BE2C (cell line): ENCODE measurements around the gene CTNNB1.

Experiments used
- DNase-seq: peaks from one replicate; pipeline ENCODE4 v3.0.0-alpha.2; 2020
- H3K27me3 ChIP-seq: fragments of 250-450 bp; sonication (Bioruptor Pico); 2 replicates; pipeline ENCODE4 v1.5.1; 2020; ENCODE audit warnings: mild to moderate bottlenecking
- H3K36me3 ChIP-seq: fragments of 250-450 bp; sonication (Bioruptor Pico); 2 replicates; pipeline ENCODE4 v1.5.1; 2020; ENCODE audit warnings: mild to moderate bottlenecking
- H3K4me1 ChIP-seq: fragments of 250-450 bp; sonication (Bioruptor Pico); 2 replicates; pipeline ENCODE4 v1.5.1; 2020
- H3K4me3 ChIP-seq: 2 replicates; pipeline ENCODE4 v1.5.1; 2011; ENCODE audit warnings: low read depth, low read length
- H3K9me3 ChIP-seq: fragments of 250-450 bp; sonication (Bioruptor Pico); 2 replicates; pipeline ENCODE4 v1.5.1; 2020
- TF ChIP-seq, protein P1 (sequence below): IDR thresholded peaks from 2 replicates; pipeline ENCODE4 v1.5.1; 2012; ENCODE audit warnings: mild to moderate bottlenecking, low read depth, low read length

Gene CTNNB1

GRCh38 chr3:41175365-41175764 is 23.9 kb upstream of the CTNNB1 start:
- TF ChIP-seq, protein P1, sequence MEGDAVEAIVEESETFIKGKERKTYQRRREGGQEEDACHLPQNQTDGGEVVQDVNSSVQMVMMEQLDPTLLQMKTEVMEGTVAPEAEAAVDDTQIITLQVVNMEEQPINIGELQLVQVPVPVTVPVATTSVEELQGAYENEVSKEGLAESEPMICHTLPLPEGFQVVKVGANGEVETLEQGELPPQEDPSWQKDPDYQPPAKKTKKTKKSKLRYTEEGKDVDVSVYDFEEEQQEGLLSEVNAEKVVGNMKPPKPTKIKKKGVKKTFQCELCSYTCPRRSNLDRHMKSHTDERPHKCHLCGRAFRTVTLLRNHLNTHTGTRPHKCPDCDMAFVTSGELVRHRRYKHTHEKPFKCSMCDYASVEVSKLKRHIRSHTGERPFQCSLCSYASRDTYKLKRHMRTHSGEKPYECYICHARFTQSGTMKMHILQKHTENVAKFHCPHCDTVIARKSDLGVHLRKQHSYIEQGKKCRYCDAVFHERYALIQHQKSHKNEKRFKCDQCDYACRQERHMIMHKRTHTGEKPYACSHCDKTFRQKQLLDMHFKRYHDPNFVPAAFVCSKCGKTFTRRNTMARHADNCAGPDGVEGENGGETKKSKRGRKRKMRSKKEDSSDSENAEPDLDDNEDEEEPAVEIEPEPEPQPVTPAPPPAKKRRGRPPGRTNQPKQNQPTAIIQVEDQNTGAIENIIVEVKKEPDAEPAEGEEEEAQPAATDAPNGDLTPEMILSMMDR: no peak
- H3K9me3 ChIP-seq: no peaks in the 10 kb centered on the region
- DNase-seq: no peak
- H3K4me3 ChIP-seq: no peak overlapping the region
- H3K36me3 ChIP-seq: no peaks in the 10 kb centered on the region
- H3K4me1 ChIP-seq: no peaks in the 10 kb centered on the region
- H3K27me3 ChIP-seq: no peaks in the 10 kb centered on the region

DNA sequence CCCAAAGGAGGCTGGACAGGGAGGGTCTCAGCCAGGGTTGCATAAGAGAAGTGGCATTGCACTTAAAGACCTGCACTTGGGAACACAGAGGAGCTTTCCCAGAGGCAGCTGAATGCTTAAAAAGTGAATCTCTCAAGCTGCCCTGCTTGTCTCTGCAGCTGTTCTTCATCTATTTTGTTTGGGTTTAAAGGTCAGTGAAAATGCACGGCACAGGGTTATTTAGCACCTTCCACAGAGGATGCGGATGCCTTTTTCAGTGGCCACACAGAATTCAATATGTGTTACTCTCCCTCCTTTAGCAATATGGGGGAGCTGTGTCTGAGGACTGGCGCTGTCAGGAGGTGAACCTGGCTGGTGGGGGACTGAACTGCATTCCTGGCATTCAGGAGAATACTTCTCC is 22.7 kb upstream of the CTNNB1 start:
- no peaks in the 10 kb centered on the region for H3K9me3 ChIP-seq
- no peak for DNase-seq
- H3K4me3 ChIP-seq: no peak overlapping the region
- TF ChIP-seq, protein P1: no peak
- no peaks in the 10 kb centered on the region for H3K27me3 ChIP-seq
- H3K4me1 ChIP-seq: no peaks in the 10 kb centered on the region
- no peaks in the 10 kb centered on the region for H3K36me3 ChIP-seq

DNA sequence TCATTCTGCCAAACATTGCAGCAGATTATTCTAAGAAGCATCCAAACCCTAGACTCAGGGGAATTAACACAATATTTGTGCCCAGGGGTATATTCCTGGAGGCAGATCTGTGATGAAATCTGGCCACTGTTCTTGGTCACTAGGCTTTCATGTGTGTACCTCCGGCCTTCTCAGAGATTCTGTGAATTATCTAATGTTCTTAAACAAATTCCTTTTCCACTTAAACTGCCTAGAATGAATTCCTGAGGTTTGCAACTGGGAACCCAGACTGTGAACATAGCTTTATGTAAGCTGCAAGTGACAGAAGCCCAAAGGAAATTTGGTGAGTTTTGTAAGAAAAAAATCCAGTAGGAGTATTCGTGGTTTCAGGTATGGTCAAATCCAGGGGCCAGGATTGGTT is 20.7 kb upstream of the CTNNB1 start:
- no peak overlapping the region for H3K4me3 ChIP-seq
- DNase-seq: no peak
- no peaks in the 10 kb centered on the region for H3K27me3 ChIP-seq
- no peaks in the 10 kb centered on the region for H3K36me3 ChIP-seq
- TF ChIP-seq, protein P1: no peak
- H3K4me1 ChIP-seq: no peaks in the 10 kb centered on the region
- H3K9me3 ChIP-seq: no peaks in the 10 kb centered on the region

GRCh38 chr3:41180396-41180795 is 18.9 kb upstream of the CTNNB1 start:
- TF ChIP-seq, protein P1: no peak
- H3K36me3 ChIP-seq: no peaks in the 10 kb centered on the region
- no peak overlapping the region for H3K4me3 ChIP-seq
- no peak for DNase-seq
- H3K9me3 ChIP-seq: no peaks in the 10 kb centered on the region
- no peaks in the 10 kb centered on the region for H3K27me3 ChIP-seq
- H3K4me1 ChIP-seq: no peaks in the 10 kb centered on the region

DNA sequence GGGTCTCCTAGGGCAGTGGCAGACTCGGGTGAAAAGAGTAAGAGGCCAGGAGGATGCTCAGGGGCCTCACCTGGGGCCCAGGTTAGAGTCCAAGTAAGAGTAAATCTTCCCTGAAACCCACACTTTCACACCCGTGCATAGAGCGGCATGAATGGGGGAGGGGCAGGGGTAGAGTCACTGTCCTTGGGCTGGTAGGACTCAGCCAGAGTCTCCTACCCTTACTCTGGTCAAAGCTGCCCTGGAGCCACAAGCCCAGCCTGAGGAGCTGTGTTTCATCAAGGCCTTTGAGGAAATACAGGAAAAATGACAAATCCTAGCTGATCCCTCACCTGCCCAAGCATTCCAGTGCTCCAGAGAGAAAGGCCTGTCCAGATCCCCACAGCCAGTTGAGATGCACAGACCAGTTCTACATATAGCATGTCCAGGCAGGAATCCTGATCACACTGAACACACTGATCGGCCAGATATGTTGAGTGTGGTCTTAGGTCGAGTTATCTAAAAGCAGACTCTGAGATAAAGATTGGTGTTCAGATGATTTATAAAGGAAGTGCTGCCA is 16.7 kb upstream of the CTNNB1 start:
- TF ChIP-seq, protein P1: no peak
- H3K4me3 ChIP-seq: no peak overlapping the region
- H3K36me3 ChIP-seq: no peaks in the 10 kb centered on the region
- no peaks in the 10 kb centered on the region for H3K27me3 ChIP-seq
- no peak for DNase-seq
- no peaks in the 10 kb centered on the region for H3K9me3 ChIP-seq
- no peaks in the 10 kb centered on the region for H3K4me1 ChIP-seq

DNA sequence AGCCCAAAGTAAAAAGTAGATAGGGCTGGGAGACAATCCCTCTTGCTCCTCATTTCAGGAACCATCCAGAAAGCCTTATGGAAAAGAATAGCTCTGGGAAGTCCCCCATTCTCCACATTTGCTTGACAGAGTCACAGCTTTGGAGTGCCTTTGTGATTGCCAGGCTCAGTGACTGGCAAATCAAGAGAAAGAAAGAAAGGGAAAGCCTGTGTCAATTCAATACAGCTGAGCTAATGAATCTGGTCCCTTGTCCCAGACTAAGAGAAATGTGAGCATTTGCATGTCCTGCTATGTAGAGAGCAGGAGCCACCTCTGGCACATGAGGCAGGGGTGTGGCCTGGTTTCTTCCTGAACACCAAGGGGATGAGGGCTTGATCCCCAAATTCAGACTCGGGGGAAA is 14.9 kb upstream of the CTNNB1 start:
- H3K4me1 ChIP-seq: no peaks in the 10 kb centered on the region
- no peaks in the 10 kb centered on the region for H3K9me3 ChIP-seq
- no peak overlapping the region for H3K4me3 ChIP-seq
- no peaks in the 10 kb centered on the region for H3K36me3 ChIP-seq
- no peaks in the 10 kb centered on the region for H3K27me3 ChIP-seq
- TF ChIP-seq, protein P1: no peak
- DNase-seq: no peak
